Sigmoid colon (tissue), 4 donors: ENCODE measurements around the gene PARG.

Experiments used
- EP300 ChIP-seq, 4 donors: sonication (generic); formaldehyde crosslinking; IDR thresholded peaks; one replicate each; pipeline ENCODE4 v1.6.1; 2017; ENCODE audit warnings: antibody characterized with exemption in 4 of 4
- POLR2A ChIP-seq, 2 donors: fragments of 450-650 bp; IDR thresholded peaks; one replicate each; pipeline ENCODE4 v1.6.1; 2016; ENCODE audit warnings: antibody characterized with exemption in 2 of 2, mild to moderate bottlenecking in 2 of 2, moderate library complexity in 2 of 2
- POLR2AphosphoS5 ChIP-seq, 4 donors: sonication (generic); formaldehyde crosslinking; IDR thresholded peaks; one replicate each; pipeline ENCODE4 v1.6.1; 2017; ENCODE audit warnings: antibody characterized with exemption in 4 of 4
- TF ChIP-seq, protein P1 (sequence below), 4 experiments: fragments of 450-650 bp in 3 of 4; fragments of 200-600 bp in 1 of 4; IDR thresholded peaks; one replicate each; pipeline ENCODE4 v1.5.1; 2016 to 2019; ENCODE audit warnings: antibody characterized with exemption in 4 of 4, mild to moderate bottlenecking in 3 of 4, moderate library complexity in 2 of 4

DNA sequence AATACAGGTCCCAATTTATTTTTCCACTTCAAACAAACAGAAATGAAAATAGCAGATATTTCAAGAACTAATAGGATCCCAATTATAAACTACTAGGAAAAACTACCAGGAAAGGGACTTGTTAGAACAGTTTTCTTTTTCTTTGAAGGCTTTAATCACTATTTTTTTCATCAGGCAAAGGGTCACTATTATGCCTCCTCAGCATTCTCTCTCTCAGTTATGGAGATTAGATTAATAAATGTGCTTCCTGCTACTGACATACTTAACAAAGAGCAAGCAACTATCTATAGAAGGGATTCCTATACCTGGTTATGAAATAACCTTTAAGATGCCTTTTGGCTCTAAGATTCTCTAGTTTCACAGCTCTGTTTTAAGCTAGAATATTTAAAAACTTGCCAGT is 108.7 kb downstream of the PARG start:
- TF ChIP-seq, protein P1, sequence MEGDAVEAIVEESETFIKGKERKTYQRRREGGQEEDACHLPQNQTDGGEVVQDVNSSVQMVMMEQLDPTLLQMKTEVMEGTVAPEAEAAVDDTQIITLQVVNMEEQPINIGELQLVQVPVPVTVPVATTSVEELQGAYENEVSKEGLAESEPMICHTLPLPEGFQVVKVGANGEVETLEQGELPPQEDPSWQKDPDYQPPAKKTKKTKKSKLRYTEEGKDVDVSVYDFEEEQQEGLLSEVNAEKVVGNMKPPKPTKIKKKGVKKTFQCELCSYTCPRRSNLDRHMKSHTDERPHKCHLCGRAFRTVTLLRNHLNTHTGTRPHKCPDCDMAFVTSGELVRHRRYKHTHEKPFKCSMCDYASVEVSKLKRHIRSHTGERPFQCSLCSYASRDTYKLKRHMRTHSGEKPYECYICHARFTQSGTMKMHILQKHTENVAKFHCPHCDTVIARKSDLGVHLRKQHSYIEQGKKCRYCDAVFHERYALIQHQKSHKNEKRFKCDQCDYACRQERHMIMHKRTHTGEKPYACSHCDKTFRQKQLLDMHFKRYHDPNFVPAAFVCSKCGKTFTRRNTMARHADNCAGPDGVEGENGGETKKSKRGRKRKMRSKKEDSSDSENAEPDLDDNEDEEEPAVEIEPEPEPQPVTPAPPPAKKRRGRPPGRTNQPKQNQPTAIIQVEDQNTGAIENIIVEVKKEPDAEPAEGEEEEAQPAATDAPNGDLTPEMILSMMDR (IDR thresholded peaks at IDR 0.05), result no peak
- TF ChIP-seq EP300 (IDR thresholded peaks at IDR 0.05) (no peak), POLR2A (IDR thresholded peaks at IDR 0.05) (no peak), POLR2AphosphoS5 (IDR thresholded peaks at IDR 0.05) (no peak)
